PFSK-1 (cell line): Measurements from ENCODE around the gene YLPM1.

Experiments
- FOXP2 ChIP-seq: optimal IDR thresholded peaks from 2 replicates; pipeline ENCODE3; 2011; ENCODE audit warnings: borderline replicate concordance, control low read depth, inconsistent platforms; ENCODE audit not compliant: insufficient read depth; ENCODE audit errors: extremely low read length, extremely low read depth
- POLR2AphosphoS5 ChIP-seq: IDR thresholded peaks from 2 replicates; pipeline ENCODE4 v1.6.1; 2012; ENCODE audit warnings: low read depth, mild to moderate bottlenecking, control low read depth, low read length, moderate library complexity
- SIN3A ChIP-seq: IDR thresholded peaks from 2 replicates; pipeline ENCODE4 v1.6.1; 2012; ENCODE audit warnings: mild to moderate bottlenecking, low read length, moderate library complexity, borderline replicate concordance; ENCODE audit not compliant: insufficient read depth
- TAF1 ChIP-seq: IDR thresholded peaks from 2 replicates; pipeline ENCODE4 v1.6.1; 2012; ENCODE audit warnings: low read length, control low read depth, borderline replicate concordance; ENCODE audit not compliant: insufficient read depth
- TF ChIP-seq, protein P1 (sequence below), 2 experiments: IDR thresholded peaks; 2 replicates each; pipeline versions ENCODE4 v1.6.1 to v1.8.0; 2011 to 2012; ENCODE audit warnings: low read depth in 2 of 2, low read length in 2 of 2, control low read depth in 1 of 2, inconsistent platforms in 1 of 2, mild to moderate bottlenecking in 1 of 2, moderate library complexity in 1 of 2; ENCODE audit not compliant: insufficient read depth in 1 of 2

DNA sequence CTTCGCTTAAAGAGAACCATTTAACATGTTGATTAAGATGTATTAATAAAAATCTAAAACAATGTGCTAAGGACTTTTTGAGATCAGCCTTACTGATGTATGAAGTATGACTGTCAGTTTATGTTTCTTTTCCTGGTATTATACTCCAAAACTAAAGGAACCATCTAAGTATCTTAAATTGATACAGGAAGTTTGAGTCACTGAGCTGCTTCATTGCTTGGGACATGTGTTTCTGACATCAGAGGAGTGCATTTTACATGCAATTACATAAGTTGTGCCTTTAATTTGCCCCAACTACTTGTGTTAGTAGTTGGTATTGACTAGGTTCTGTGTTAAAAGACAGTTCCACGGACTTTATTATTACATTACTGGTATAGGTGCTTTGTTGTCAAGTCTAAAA, 61.9 kb downstream of the YLPM1 start:
- no peak for TF ChIP-seq TAF1
- no peak for TF ChIP-seq POLR2AphosphoS5
- TF ChIP-seq, protein P1, sequence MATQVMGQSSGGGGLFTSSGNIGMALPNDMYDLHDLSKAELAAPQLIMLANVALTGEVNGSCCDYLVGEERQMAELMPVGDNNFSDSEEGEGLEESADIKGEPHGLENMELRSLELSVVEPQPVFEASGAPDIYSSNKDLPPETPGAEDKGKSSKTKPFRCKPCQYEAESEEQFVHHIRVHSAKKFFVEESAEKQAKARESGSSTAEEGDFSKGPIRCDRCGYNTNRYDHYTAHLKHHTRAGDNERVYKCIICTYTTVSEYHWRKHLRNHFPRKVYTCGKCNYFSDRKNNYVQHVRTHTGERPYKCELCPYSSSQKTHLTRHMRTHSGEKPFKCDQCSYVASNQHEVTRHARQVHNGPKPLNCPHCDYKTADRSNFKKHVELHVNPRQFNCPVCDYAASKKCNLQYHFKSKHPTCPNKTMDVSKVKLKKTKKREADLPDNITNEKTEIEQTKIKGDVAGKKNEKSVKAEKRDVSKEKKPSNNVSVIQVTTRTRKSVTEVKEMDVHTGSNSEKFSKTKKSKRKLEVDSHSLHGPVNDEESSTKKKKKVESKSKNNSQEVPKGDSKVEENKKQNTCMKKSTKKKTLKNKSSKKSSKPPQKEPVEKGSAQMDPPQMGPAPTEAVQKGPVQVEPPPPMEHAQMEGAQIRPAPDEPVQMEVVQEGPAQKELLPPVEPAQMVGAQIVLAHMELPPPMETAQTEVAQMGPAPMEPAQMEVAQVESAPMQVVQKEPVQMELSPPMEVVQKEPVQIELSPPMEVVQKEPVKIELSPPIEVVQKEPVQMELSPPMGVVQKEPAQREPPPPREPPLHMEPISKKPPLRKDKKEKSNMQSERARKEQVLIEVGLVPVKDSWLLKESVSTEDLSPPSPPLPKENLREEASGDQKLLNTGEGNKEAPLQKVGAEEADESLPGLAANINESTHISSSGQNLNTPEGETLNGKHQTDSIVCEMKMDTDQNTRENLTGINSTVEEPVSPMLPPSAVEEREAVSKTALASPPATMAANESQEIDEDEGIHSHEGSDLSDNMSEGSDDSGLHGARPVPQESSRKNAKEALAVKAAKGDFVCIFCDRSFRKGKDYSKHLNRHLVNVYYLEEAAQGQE (IDR thresholded peaks at IDR 0.05; ENCODE audit: insufficient read depth in 1 of 2, low read depth in 2 of 2, low read length in 2 of 2): no peak
- TF ChIP-seq SIN3A: no peak
- TF ChIP-seq FOXP2: no peak
